Bronchial smooth muscle cell (primary cell): Measurements from ENCODE around the gene LTN1. TPM values are rescaled to one million over a fixed set of nuclear protein-coding genes. Genes with fewer than 3 reads are reported as not detected.

ENCODE experiments used
- total RNA-seq: library from RNA; depleted of rRNA; stranded (reverse); fragments of >200 nt; gene quantifications from 2 replicates; pipeline ENCODE4 v1.2.1, GENCODE V29; 2014

The LTN1 gene, protein sequence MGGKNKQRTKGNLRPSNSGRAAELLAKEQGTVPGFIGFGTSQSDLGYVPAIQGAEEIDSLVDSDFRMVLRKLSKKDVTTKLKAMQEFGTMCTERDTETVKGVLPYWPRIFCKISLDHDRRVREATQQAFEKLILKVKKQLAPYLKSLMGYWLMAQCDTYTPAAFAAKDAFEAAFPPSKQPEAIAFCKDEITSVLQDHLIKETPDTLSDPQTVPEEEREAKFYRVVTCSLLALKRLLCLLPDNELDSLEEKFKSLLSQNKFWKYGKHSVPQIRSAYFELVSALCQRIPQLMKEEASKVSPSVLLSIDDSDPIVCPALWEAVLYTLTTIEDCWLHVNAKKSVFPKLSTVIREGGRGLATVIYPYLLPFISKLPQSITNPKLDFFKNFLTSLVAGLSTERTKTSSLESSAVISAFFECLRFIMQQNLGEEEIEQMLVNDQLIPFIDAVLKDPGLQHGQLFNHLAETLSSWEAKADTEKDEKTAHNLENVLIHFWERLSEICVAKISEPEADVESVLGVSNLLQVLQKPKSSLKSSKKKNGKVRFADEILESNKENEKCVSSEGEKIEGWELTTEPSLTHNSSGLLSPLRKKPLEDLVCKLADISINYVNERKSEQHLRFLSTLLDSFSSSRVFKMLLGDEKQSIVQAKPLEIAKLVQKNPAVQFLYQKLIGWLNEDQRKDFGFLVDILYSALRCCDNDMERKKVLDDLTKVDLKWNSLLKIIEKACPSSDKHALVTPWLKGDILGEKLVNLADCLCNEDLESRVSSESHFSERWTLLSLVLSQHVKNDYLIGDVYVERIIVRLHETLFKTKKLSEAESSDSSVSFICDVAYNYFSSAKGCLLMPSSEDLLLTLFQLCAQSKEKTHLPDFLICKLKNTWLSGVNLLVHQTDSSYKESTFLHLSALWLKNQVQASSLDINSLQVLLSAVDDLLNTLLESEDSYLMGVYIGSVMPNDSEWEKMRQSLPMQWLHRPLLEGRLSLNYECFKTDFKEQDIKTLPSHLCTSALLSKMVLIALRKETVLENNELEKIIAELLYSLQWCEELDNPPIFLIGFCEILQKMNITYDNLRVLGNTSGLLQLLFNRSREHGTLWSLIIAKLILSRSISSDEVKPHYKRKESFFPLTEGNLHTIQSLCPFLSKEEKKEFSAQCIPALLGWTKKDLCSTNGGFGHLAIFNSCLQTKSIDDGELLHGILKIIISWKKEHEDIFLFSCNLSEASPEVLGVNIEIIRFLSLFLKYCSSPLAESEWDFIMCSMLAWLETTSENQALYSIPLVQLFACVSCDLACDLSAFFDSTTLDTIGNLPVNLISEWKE (N-terminal part only)
- 11.8 and 18.4 TPM in 2 replicates for total RNA-seq

DNA sequence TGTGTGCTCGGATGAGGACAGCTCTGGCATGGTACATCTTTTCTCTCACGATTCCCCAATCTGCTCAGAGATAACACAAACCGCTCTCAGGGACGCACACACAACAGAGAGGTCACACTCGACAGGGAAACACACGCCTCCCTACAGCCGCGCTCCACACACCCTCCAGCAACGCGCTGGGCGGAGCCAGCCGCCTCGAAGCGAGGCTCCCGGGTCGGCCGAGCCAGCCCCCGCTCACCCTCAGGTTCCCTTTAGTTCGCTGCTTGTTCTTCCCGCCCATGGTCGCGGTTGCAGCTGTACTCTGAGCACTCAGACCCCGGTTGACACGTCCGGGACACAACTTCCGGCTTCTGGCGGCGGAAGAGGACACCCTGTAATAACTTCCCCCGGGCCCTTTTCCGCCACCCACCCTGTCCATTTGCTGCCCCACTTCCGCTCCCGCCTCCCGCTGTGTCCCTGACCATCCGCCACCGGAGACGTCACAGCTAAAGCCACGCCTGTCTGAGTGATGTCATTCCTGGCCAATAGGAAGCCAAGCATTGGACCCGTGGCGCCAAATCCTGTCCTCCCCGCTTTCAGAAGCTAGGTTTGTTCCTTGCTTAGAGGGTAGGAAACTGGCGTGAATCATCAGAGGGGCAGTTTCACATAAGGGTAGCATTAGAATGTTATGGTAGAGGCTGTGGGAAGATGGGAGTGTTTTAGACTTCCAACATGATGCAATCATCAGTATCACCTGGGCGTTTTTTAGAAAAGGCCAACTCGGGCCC is at the start of gene LTN1:
LTN1 (minus strand) TSS at position 352 of the 767 bp plus-strand sequence; CDS start at position 280, 72 bp downstream.

DNA sequence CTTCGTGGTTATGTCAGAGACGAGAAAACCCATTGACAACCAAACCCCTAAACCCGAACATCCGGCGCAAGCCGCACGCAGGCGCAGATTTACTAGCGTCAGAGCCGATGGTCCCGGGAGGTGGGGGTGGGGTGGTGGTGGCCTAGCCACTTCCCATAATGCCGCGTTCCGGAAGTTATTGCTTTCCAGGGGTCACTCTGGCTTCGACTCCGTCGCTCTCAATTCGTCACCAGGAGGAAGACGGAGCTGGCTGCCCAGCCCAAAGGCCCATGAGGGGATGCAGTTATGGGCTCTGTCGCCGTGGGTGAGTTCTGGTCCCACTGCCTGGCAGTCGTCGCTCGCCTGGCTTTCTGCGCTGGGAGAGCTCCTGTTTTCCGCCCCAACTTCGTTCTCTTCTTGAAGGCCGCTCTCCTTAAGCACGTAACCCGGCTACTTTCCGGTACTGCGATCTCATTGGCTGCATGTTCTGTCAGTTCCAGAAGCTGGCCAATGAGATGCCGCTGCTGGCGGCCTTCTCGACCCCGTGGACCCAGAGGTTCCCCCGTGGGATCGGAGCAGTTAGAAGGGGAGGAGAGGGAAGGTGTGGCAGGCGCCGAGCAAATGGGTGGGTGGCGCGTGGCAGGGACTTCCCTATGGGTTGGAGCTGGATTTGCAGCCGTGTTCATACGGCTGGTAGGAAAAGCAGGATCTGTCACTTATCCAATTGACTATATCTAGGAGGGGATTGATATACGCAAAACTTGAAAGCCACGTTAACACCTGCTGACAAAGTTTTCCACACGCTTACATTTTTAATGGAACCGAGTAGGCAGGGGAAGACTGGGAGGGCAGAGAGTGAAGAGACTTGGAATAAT is 32.0 kb upstream of the LTN1 start, which contains the start of gene USP16:
USP16 (plus strand) TSS at position 195 of the 854 bp plus-strand sequence. CDS start 3,246 bp downstream, outside the sequence.

Other genes starting within 250 kb of the LTN1 start
- gene RWDD2B, start 26.5 kb upstream of the LTN1 start, total RNA-seq = 9.8 and 14.8 TPM in 2 replicates
- gene USP16, start 31.8 kb upstream of the LTN1 start, total RNA-seq = 29.4 and 33.7 TPM in 2 replicates
- gene CCT8, start 80.8 kb upstream of the LTN1 start, total RNA-seq = 175 and 179 TPM in 2 replicates
- gene MAP3K7CL, start 137.8 kb upstream of the LTN1 start, total RNA-seq = 1.1 and 3.0 TPM in 2 replicates